IPS DF 19.7 (cell line): ENCODE measurements around the gene ZNF665.
"Not testable (repeated sequence)": the region's sequence is repeated elsewhere in the genome, so short reads cannot be mapped to it uniquely, and the experiment has no call there.

Experiments used
- DNase-seq: peaks from one replicate; pipeline ENCODE4 v3.0.0-alpha.2; 2013; ENCODE audit warnings: low read depth, low spot score

Gene ZNF665

GRCh38 chr19:53158119-53158656 is 35.0 kb downstream of the ZNF665 start:
- no peak for DNase-seq

- no peak for DNase-seq
Observed at GRCh38 chr19:53157626-53158025, 35.5 kb downstream of the ZNF665 start.

GRCh38 chr19:53156850-53157249 is 36.3 kb downstream of the ZNF665 start:
- DNase-seq: no peak

- DNase-seq: no peak
Observed at GRCh38 chr19:53147645-53148044, 45.5 kb downstream of the ZNF665 start.

GRCh38 chr19:53140351-53140750 is 52.8 kb downstream of the ZNF665 start:
- DNase-seq: no peak

- DNase-seq: no peak
Observed at GRCh38 chr19:53136432-53136831, 56.7 kb downstream of the ZNF665 start.

- peak; percentile 42 for DNase-seq
Observed at GRCh38 chr19:53132141-53132991, 60.8 kb downstream of the ZNF665 start, which contains the start of gene ZNF415. TSS of gene ZNF415 (minus strand) at chr19:53132910. CDS start at chr19:53122676, 10,234 bp downstream.

- DNase-seq: no peak
Observed at GRCh38 chr19:53131727-53132126, 61.4 kb downstream of the ZNF665 start.

GRCh38 chr19:53131085-53131590 is 62.0 kb downstream of the ZNF665 start:
- no peak for DNase-seq

GRCh38 chr19:53130506-53130905 is 62.7 kb downstream of the ZNF665 start:
- no peak for DNase-seq

GRCh38 chr19:53126733-53127526 is 66.2 kb downstream of the ZNF665 start:
- DNase-seq: not testable (repeated sequence)

GRCh38 chr19:53123400-53123799 is 69.8 kb downstream of the ZNF665 start:
- DNase-seq: no peak
